HG02642 (cell line): ENCODE measurements around the gene CFAP77.

ENCODE experiments used
- ATAC-seq: cut with Tn5 transposase; IDR thresholded peaks from one replicate; pipeline ENCODE4 v1.9.1; 2021; ENCODE audit warnings: mild to moderate bottlenecking; ENCODE audit not compliant: unreplicated experiment, poor library complexity

The CFAP77 gene

GRCh38 chr9:132513416-132513815 is 103.4 kb downstream of the CFAP77 start:
- ATAC-seq: no peak

- no peak for ATAC-seq
These were observed 104.2 kb downstream of the CFAP77 start for GRCh38 chr9:132514011-132514744.

GRCh38 chr9:132514821-132515220 is 104.8 kb downstream of the CFAP77 start:
- no peak for ATAC-seq

- no peak for ATAC-seq
These were observed 106.3 kb downstream of the CFAP77 start for GRCh38 chr9:132516301-132516700.

- ATAC-seq: no peak
These were observed 106.9 kb downstream of the CFAP77 start for GRCh38 chr9:132516911-132517310.

- ATAC-seq: no peak
These were observed 108.0 kb downstream of the CFAP77 start for GRCh38 chr9:132517815-132518550.

- ATAC-seq: no peak
These were observed 108.6 kb downstream of the CFAP77 start for GRCh38 chr9:132518626-132519025.

- no peak for ATAC-seq
These were observed 109.0 kb downstream of the CFAP77 start for GRCh38 chr9:132519033-132519432.

- ATAC-seq: no peak
These were observed 110.6 kb downstream of the CFAP77 start for GRCh38 chr9:132520612-132521011.

- no peak for ATAC-seq
These were observed 115.5 kb downstream of the CFAP77 start for GRCh38 chr9:132525308-132526023.

GRCh38 chr9:132531195-132531594 is 121.2 kb downstream of the CFAP77 start:
- no peak for ATAC-seq

- ATAC-seq: no peak
These were observed 121.9 kb downstream of the CFAP77 start for GRCh38 chr9:132531710-132532570.

GRCh38 chr9:132534832-132535231 is 124.8 kb downstream of the CFAP77 start:
- no peak for ATAC-seq

- ATAC-seq: no peak
These were observed 126.1 kb downstream of the CFAP77 start for GRCh38 chr9:132536124-132536523.

- no peak for ATAC-seq
These were observed 127.3 kb downstream of the CFAP77 start for GRCh38 chr9:132537352-132537751.

- ATAC-seq: no peak
These were observed 128.1 kb downstream of the CFAP77 start for GRCh38 chr9:132538071-132538470.

GRCh38 chr9:132539096-132539495 is 129.1 kb downstream of the CFAP77 start:
- no peak for ATAC-seq

GRCh38 chr9:132541051-132541450 is 131.0 kb downstream of the CFAP77 start:
- ATAC-seq: no peak

GRCh38 chr9:132541870-132542830 is 132.1 kb downstream of the CFAP77 start:
- ATAC-seq: no peak
